K562 (cell line): ENCODE results near the gene KRT6C. TPM values are rescaled to one million over a fixed set of nuclear protein-coding genes. Genes with fewer than 3 reads are reported as not detected.

Source experiments
- ATAC-seq: fragments of 200-7000 bp; cut with Tn5 transposase; 3 replicates; pipeline ENCODE4 v1.9.1; 2020; ENCODE audit warnings: moderate library complexity
- BruUV-seq: library from RNA; stranded (reverse); fragments of 400-500 nt; replicated peaks from 2 replicates; lab custom pipeline; 2021; lab: Mats Ljungman, UMichigan
- CTCF ChIA-PET: fragments of 300-600 bp; formaldehyde crosslinking; extraction: SDS; loops from one replicate; lab custom pipeline; 2021; ENCODE audit warnings: low intra/inter-chr PET ratio; lab: Yijun Ruan, JAX
- POLR2A ChIA-PET: fragments of 300-600, 350-650 bp; sonication (Branson Sonifier 250); formaldehyde crosslinking; extraction: SDS; loops from one replicate; lab custom pipeline; 2021; ENCODE audit warnings: antibody characterized with exemption, inconsistent platforms; lab: Yijun Ruan, JAX
- DNase-seq, 4 experiments: peaks; one replicate each; pipeline versions ENCODE4 v3.0.0 to v3.0.0-alpha.2; 2011 to 2018; ENCODE audit warnings: low spot score in 3 of 4, mixed read lengths in 3 of 4; ENCODE audit errors: extremely low read depth in 1 of 4
- FAIRE-seq: peaks from 2 replicates; lab custom pipeline; 2011; peaks lifted over from hg19 to GRCh38; lab: Jason Lieb, UNC
- H2AFZ ChIP-seq: 2 replicates; pipeline ENCODE4 v1.6.0; 2011; ENCODE audit warnings: low read depth, low read length, control low read depth, inconsistent platforms
- H3K27ac ChIP-seq: fragments of 200-600 bp; 3 replicates; pipeline ENCODE4 v1.8.0; 2011; ENCODE audit warnings: low read depth, mild to moderate bottlenecking, control low read depth, inconsistent platforms, low read length, moderate library complexity, mixed read lengths; ENCODE audit errors: extremely low read depth
- H3K27me3 ChIP-seq, 2 experiments: fragments of 300-600 bp in 1 of 2; 2 replicates in 1 of 2; 3 replicates in 1 of 2; pipeline versions ENCODE4 v1.6.0 to v1.8.0; 2011; ENCODE audit warnings: inconsistent platforms in 2 of 2, low read length in 2 of 2, mild to moderate bottlenecking in 1 of 2, mixed read lengths in 1 of 2, moderate library complexity in 1 of 2; ENCODE audit not compliant: control insufficient read depth in 2 of 2, insufficient read depth in 2 of 2
- H3K36me3 ChIP-seq: fragments of 300-600 bp; 3 replicates; pipeline ENCODE4 v1.8.0; 2011; ENCODE audit warnings: mild to moderate bottlenecking, low read length, inconsistent platforms; ENCODE audit not compliant: control insufficient read depth, insufficient read depth
- H3K4me1 ChIP-seq, 2 experiments: fragments of 200-600 bp in 1 of 2; replicated peaks in 1 of 2; 2 replicates in 1 of 2; 3 replicates in 1 of 2; pipeline versions ENCODE4 v1.5.1 to v1.8.0; 2011; ENCODE audit warnings: inconsistent platforms in 2 of 2, low read length in 2 of 2, mild to moderate bottlenecking in 1 of 2, mixed read lengths in 1 of 2, moderate library complexity in 1 of 2; ENCODE audit not compliant: control insufficient read depth in 2 of 2, insufficient read depth in 2 of 2
- H3K4me2 ChIP-seq: 2 replicates; pipeline ENCODE4 v1.6.1; 2011; ENCODE audit warnings: low read length, control low read depth, inconsistent platforms, mixed read lengths; ENCODE audit not compliant: insufficient read depth
- H3K4me3 ChIP-seq: fragments of 200-600 bp; sonication (generic), shearing (Covaris generic); 2 replicates; pipeline ENCODE4 v1.5.1; 2016; ENCODE audit warnings: control low read depth, inconsistent platforms
- H3K79me2 ChIP-seq: fragments of 200-600 bp; 3 replicates; pipeline ENCODE4 v1.8.0; 2011; ENCODE audit warnings: low read length, inconsistent platforms; ENCODE audit not compliant: control insufficient read depth, insufficient read depth
- H3K9ac ChIP-seq, 2 experiments: 2 replicates each; pipeline versions ENCODE4 v1.6.0 to v1.6.1; 2011; ENCODE audit warnings: low read depth in 2 of 2, low read length in 2 of 2, control low read depth in 1 of 2, inconsistent platforms in 1 of 2, mild to moderate bottlenecking in 1 of 2, mixed read lengths in 1 of 2; ENCODE audit not compliant: insufficient read depth in 1 of 2
- H3K9me1 ChIP-seq: one replicate; pipeline ENCODE4 v1.6.0; 2011; ENCODE audit warnings: inconsistent platforms, mild to moderate bottlenecking, low read length, moderate library complexity; ENCODE audit not compliant: control insufficient read depth, insufficient read depth
- H3K9me3 ChIP-seq: replicated peaks from 2 replicates; pipeline ENCODE4 v1.5.1; 2011; ENCODE audit warnings: low read depth, low read length, inconsistent platforms; ENCODE audit not compliant: control insufficient read depth, insufficient read depth
- H4K20me1 ChIP-seq: replicated peaks from 2 replicates; pipeline ENCODE4 v1.6.1; 2011; ENCODE audit warnings: low read length, inconsistent platforms, mixed read lengths; ENCODE audit not compliant: control insufficient read depth, insufficient read depth
- ARID1B ChIP-seq: fragments of 450-650 bp; IDR thresholded peaks from 2 replicates; pipeline ENCODE4 v1.6.1; 2016; ENCODE audit warnings: antibody characterized with exemption, mild to moderate bottlenecking, inconsistent platforms
- ATF1 ChIP-seq, 2 experiments: fragments of 450-650 bp in 1 of 2; IDR thresholded peaks; 2 replicates each; pipeline ENCODE4 v1.6.1; 2016; ENCODE audit warnings: missing compliant biosample characterization in 1 of 2, missing genetic modification characterization in 1 of 2
- HOMEZ ChIP-seq: fragments of 250-450 bp; sonication (Bioruptor Pico); IDR thresholded peaks from 2 replicates; pipeline ENCODE4 v1.4.0; 2020; ENCODE audit warnings: mild to moderate bottlenecking, moderate library complexity
- KAT8 ChIP-seq: fragments of 450-650 bp; IDR thresholded peaks from 2 replicates; pipeline ENCODE4 v1.6.1; 2016; ENCODE audit warnings: low read depth, mild to moderate bottlenecking
- MLLT1 ChIP-seq, 2 experiments: fragments of 450-650 bp; IDR thresholded peaks; 2 replicates each; pipeline ENCODE4 v1.6.1; 2016
- SIRT6 ChIP-seq: IDR thresholded peaks from one replicate; pipeline ENCODE4 v1.6.1; 2012; ENCODE audit warnings: low read depth, mild to moderate bottlenecking, control low read depth, inconsistent platforms, low read length, moderate library complexity
- ZNF316 ChIP-seq: fragments of 450-650 bp; IDR thresholded peaks from 2 replicates; pipeline ENCODE4 v1.6.1; 2016
- ZNF407 ChIP-seq: fragments of 450-650 bp; IDR thresholded peaks from 2 replicates; pipeline ENCODE4 v1.6.1; 2016; ENCODE audit warnings: low read depth
- ZNF41 ChIP-seq: fragments of 250-450 bp; sonication (Bioruptor Pico); conservative IDR thresholded peaks from 2 replicates; pipeline ENCODE4 v1.4.0; 2020; ENCODE audit warnings: mild to moderate bottlenecking
- ZNF655 ChIP-seq: fragments of 250-450 bp; sonication (Bioruptor Pico); IDR thresholded peaks from 2 replicates; pipeline ENCODE4 v1.5.0; 2021
- ZNF785 ChIP-seq: fragments of 250-450 bp; sonication (Bioruptor Pico); IDR thresholded peaks from 2 replicates; pipeline ENCODE4 v1.4.0; 2020; ENCODE audit warnings: mild to moderate bottlenecking
- WGBS: fragments of 100-300 bp; shearing (Covaris generic); methylation state at CpG from one replicate; pipeline ENCODE4 v1.1.6; 2016; ENCODE audit warnings: low coverage, mixed read lengths; ENCODE audit not compliant: insufficient coverage; ENCODE audit errors: missing lambda C conversion rate; 5-methylcytosine and 5-hydroxymethylcytosine counted together
- in situ Hi-C: fragments of 300-500 bp; cut with MboI; formaldehyde crosslinking; loops from 4 replicates; pipeline ENCODE4 v1.15.0; 2018; ENCODE audit warnings: inconsistent platforms, mixed read lengths
- intact Hi-C: fragments of 100-400 bp; cut with micrococcal nuclease; formaldehyde crosslinking; loops from 2 replicates; pipeline ENCODE4 v1.14.2; 2022
- polyA plus RNA-seq, 8 experiments: library from polyadenylated mRNA; depleted of rRNA in 4 of 8; stranded (reverse) in 5 of 8; unstranded in 3 of 8; fragments of >200 nt; fragmentation: Nextera tagmentation in 2 of 8; fragmentation: Illumina TruSeq in 1 of 8; extraction: Ambion mirVana in 2 of 8; extraction: Trizol in 1 of 8; gene quantifications; 2 replicates each; pipeline versions ENCODE4 v1.2.1 to v1.2.3, GENCODE V29; 2011 to 2014; ENCODE audit warnings: inconsistent platforms in 1 of 8, missing spikeins in 1 of 8
- total RNA-seq, 7 experiments: library from RNA; depleted of rRNA in 6 of 7; stranded (reverse); fragments of >200 nt in 6 of 7; fragmentation: Illumina TruSeq in 2 of 7; extraction: Trizol in 2 of 7; gene quantifications; 2 replicates each; pipeline versions ENCODE4 v1.2.1 to v1.2.3, GENCODE V29; 2011 to 2021; ENCODE audit warnings: low replicate concordance in 1 of 7

The KRT6C gene
- total and polyA plus RNA-seq, 9 of the 15 experiments (the other 6 are each of a cell fraction or from before 2014, with no cell fraction given): not detected

GRCh38 chr12:52452101-52452500 is 21.5 kb downstream of the KRT6C start, which contains the start of gene KRT6B:
TSS of gene KRT6B (minus strand) at chr12:52452146. CDS start at chr12:52452078, 68 bp downstream.
- no peak for DNase-seq
- ChIA-PET POLR2A (no interaction called here), CTCF (no interaction called here)
- Histone ChIP-seq H3K4me2 (no peak within 1 kb of the TSS), H3K4me1 (no peaks in the 10 kb centered on the region), H3K9ac (no peak within 1 kb of the TSS), H3K36me3 (no peaks in the 10 kb centered on the region), H3K27me3 (peaks cover 2 to 21% of the 10 kb centered on the region in 2 experiments; a peak in 2 of 5 replicates), H4K20me1 (no peaks in the 10 kb centered on the region; the same call in 1 of the 2 replicates), H3K4me3 (no peak within 1 kb of the TSS), H2AFZ (no peak within 1 kb of the TSS), H3K27ac (no peak within 1 kb of the TSS), H3K9me3 (no peaks in the 10 kb centered on the region), H3K79me2 (no peaks in the 10 kb centered on the region), H3K9me1 (no peaks in the 10 kb centered on the region)
- in situ Hi-C loops (no loop called here), intact Hi-C loops (no loop called here)
- 0% methylated on average over 6 of the region's 6 CpGs for WGBS
- no TSS peak for BruUV-seq
- no peak for FAIRE-seq
- no peak for ATAC-seq
- TF ChIP-seq ZNF316 (no peak), KAT8 (no peak), ZNF655 (no peak), ZNF41 (no peak), ARID1B (no peak), ZNF785 (no peak), SIRT6 (no peak), MLLT1 (IDR thresholded peaks at IDR 0.05) (no peak), ATF1 (CRISPR knock-in tag; IDR thresholded peaks at IDR 0.05) (no peak), ATF1 (tag; IDR thresholded peaks at IDR 0.05) (no peak), ZNF407 (no peak), HOMEZ (CRISPR knock-in tag) (no peak)
